Endothelial cell of umbilical vein (primary cell): ENCODE measurements around the gene MTREX. TPM values are rescaled to one million over a fixed set of nuclear protein-coding genes. Genes with fewer than 3 reads are reported as not detected.

Source experiments
- BruUV-seq: library from RNA; stranded (reverse); fragments of 400-500 nt; replicated peaks from 2 replicates; lab custom pipeline; 2021; lab: Mats Ljungman, UMichigan
- CTCF ChIA-PET: fragments of 300-600, 350-600 bp; sonication (Branson Sonifier 250); formaldehyde crosslinking; loops from one replicate; lab custom pipeline; 2021; ENCODE audit warnings: antibody characterized with exemption, inconsistent platforms; lab: Charles Lee
- POLR2A ChIA-PET: fragments of 300-600, 350-600 bp; sonication (Branson Sonifier 250); formaldehyde crosslinking; loops from one replicate; lab custom pipeline; 2021; ENCODE audit warnings: antibody characterized with exemption, inconsistent platforms; lab: Charles Lee
- DNase-seq: peaks from one replicate; pipeline ENCODE4 v3.0.0-alpha.2; 2011; ENCODE audit warnings: low read depth, low spot score
- FAIRE-seq: peaks from 2 replicates; lab custom pipeline; 2011; peaks lifted over from hg19 to GRCh38; lab: Jason Lieb, UNC
- H2AFZ ChIP-seq: 2 replicates; pipeline ENCODE4 v1.6.0; 2012; ENCODE audit warnings: low read depth, low read length, control low read depth, inconsistent platforms
- H3K27ac ChIP-seq: 2 replicates; pipeline ENCODE4 v1.5.1; 2011; ENCODE audit warnings: low read depth, mild to moderate bottlenecking, control low read depth, low read length, moderate library complexity; ENCODE audit not compliant: insufficient read depth
- H3K27me3 ChIP-seq, 2 experiments: 2 replicates each; pipeline versions ENCODE4 v1.6.0 to v1.6.1; 2011; ENCODE audit warnings: low read length in 2 of 2, mixed read lengths in 1 of 2; ENCODE audit not compliant: control insufficient read depth in 2 of 2, insufficient read depth in 2 of 2
- H3K36me3 ChIP-seq, 2 experiments: 2 replicates in 1 of 2; 3 replicates in 1 of 2; pipeline ENCODE4 v1.5.1; 2011; ENCODE audit warnings: low read length in 2 of 2, mild to moderate bottlenecking in 1 of 2, moderate library complexity in 1 of 2; ENCODE audit not compliant: control insufficient read depth in 2 of 2, insufficient read depth in 2 of 2; ENCODE audit errors: extremely low read depth in 1 of 2
- H3K4me1 ChIP-seq: 3 replicates; pipeline ENCODE4 v1.5.1; 2011; ENCODE audit warnings: mild to moderate bottlenecking, low read length; ENCODE audit not compliant: control insufficient read depth, insufficient read depth; ENCODE audit errors: extremely low read depth
- H3K4me2 ChIP-seq: 2 replicates; pipeline ENCODE4 v1.6.1; 2011; ENCODE audit warnings: low read length, control low read depth, mixed read lengths; ENCODE audit not compliant: insufficient read depth
- H3K4me3 ChIP-seq, 3 experiments: fragments of 200-600 bp in 1 of 3; sonication (generic), shearing (Covaris generic) in 1 of 3; replicated peaks in 1 of 3; 2 replicates each; pipeline ENCODE4 v1.5.1; 2011 to 2016; ENCODE audit warnings: control low read depth in 3 of 3, low read length in 3 of 3, mild to moderate bottlenecking in 2 of 3, inconsistent platforms in 1 of 3, low read depth in 1 of 3, moderate library complexity in 1 of 3; ENCODE audit not compliant: insufficient read depth in 1 of 3
- H3K79me2 ChIP-seq: 2 replicates; pipeline ENCODE4 v1.6.0; 2012; ENCODE audit warnings: low read length, inconsistent platforms; ENCODE audit not compliant: control insufficient read depth, insufficient read depth
- H3K9ac ChIP-seq: replicated peaks from 2 replicates; pipeline ENCODE3; 2011; ENCODE audit warnings: low read length, control low read depth; ENCODE audit not compliant: insufficient read depth; ENCODE audit errors: extremely low read depth
- H3K9me1 ChIP-seq: replicated peaks from 3 replicates; pipeline ENCODE4 v1.6.0; 2011; ENCODE audit warnings: mild to moderate bottlenecking, low read length; ENCODE audit not compliant: control insufficient read depth, insufficient read depth; ENCODE audit errors: extremely low read depth
- H3K9me3 ChIP-seq: replicated peaks from 2 replicates; pipeline ENCODE4 v1.5.1; 2012; ENCODE audit warnings: low read length, inconsistent platforms; ENCODE audit not compliant: control insufficient read depth, insufficient read depth
- H4K20me1 ChIP-seq: replicated peaks from 2 replicates; pipeline ENCODE3; 2011; ENCODE audit warnings: mild to moderate bottlenecking, low read length; ENCODE audit not compliant: control insufficient read depth, insufficient read depth; ENCODE audit errors: extremely low read depth
- EZH2 ChIP-seq: IDR thresholded peaks from 2 replicates; pipeline ENCODE4 v1.6.1; 2012; ENCODE audit warnings: borderline replicate concordance, low read depth, mild to moderate bottlenecking, moderate library complexity, low read length, inconsistent platforms; ENCODE audit not compliant: severe bottlenecking
- FOS ChIP-seq: IDR thresholded peaks from 2 replicates; pipeline ENCODE4 v1.6.1; 2011; ENCODE audit warnings: mild to moderate bottlenecking, low read length, moderate library complexity, borderline replicate concordance; ENCODE audit not compliant: insufficient read depth
- GATA2 ChIP-seq: IDR thresholded peaks from 2 replicates; pipeline ENCODE4 v1.7.0; 2011; ENCODE audit warnings: low read depth, mild to moderate bottlenecking, moderate library complexity, mixed read lengths, low read length; ENCODE audit not compliant: insufficient read length, insufficient read depth
- JUN ChIP-seq: IDR thresholded peaks from 2 replicates; pipeline ENCODE4 v1.6.1; 2011; ENCODE audit warnings: borderline replicate concordance, low read depth; ENCODE audit not compliant: insufficient read length, insufficient read depth
- POLR2A ChIP-seq: IDR thresholded peaks from 2 replicates; pipeline ENCODE4 v1.6.1; 2012; ENCODE audit warnings: low read depth, mild to moderate bottlenecking, control low read depth, low read length
- POLR2AphosphoS5 ChIP-seq: IDR thresholded peaks from 2 replicates; pipeline ENCODE4 v1.6.1; 2012; ENCODE audit warnings: low read depth, mild to moderate bottlenecking, control low read depth, low read length, moderate library complexity; ENCODE audit not compliant: insufficient read depth
- dilution Hi-C: fragments of 300-500 bp; cut with MboI; formaldehyde crosslinking; loops from one replicate; pipeline ENCODE4 v1.15.0; 2019; ENCODE audit warnings: low sequenced_read_pairs; ENCODE audit not compliant: extremely low pct_ligation_motif_present
- intact Hi-C: fragments of 100-400 bp; cut with micrococcal nuclease; formaldehyde crosslinking; loops from one replicate; pipeline ENCODE4 v1.10.0; 2022
- polyA plus RNA-seq, 4 experiments: library from polyadenylated mRNA; depleted of rRNA in 3 of 4; stranded (reverse) in 3 of 4; unstranded in 1 of 4; fragments of >200 nt; gene quantifications; 2 replicates each; pipeline versions ENCODE4 v1.2.1 to v1.2.3, GENCODE V29; 2011 to 2012; ENCODE audit warnings: missing spikeins in 1 of 4
- total RNA-seq: library from RNA; stranded (reverse); gene quantifications from 2 replicates; pipeline ENCODE4 v1.2.3, GENCODE V29; 2021
- TF ChIP-seq, protein P1 (sequence below), 2 donors: IDR thresholded peaks; 1 replicate in 1 of 2; 2 replicates in 1 of 2; pipeline ENCODE4 v1.5.1; 2011; ENCODE audit warnings: low read length in 2 of 2, mild to moderate bottlenecking in 2 of 2, moderate library complexity in 2 of 2, control low read depth in 1 of 2, inconsistent platforms in 1 of 2, low read depth in 1 of 2; ENCODE audit not compliant: insufficient read depth in 1 of 2; ENCODE audit errors: extremely low read depth in 1 of 2
- TF ChIP-seq, protein P2 (sequence below): IDR thresholded peaks from 2 replicates; pipeline ENCODE4 v1.6.1; 2011; ENCODE audit not compliant: insufficient read depth, insufficient read length

MTREX gene
- total and polyA plus RNA-seq, 2 donors (not counting 3 experiments of a cell fraction or from before 2014, with no cell fraction given) = 9.8 to 76.3 TPM

GRCh38 chr5:55451976-55452375 is 144.2 kb downstream of the MTREX start:
- H4K20me1 ChIP-seq = no peaks in the 10 kb centered on the region
- no peaks in the 10 kb centered on the region for H3K36me3 ChIP-seq
- dilution Hi-C loops (no loop called here), intact Hi-C loops (no loop called here)
- no peak overlapping the region for H3K27ac ChIP-seq
- H2AFZ ChIP-seq = no peak overlapping the region
- FAIRE-seq = no peak
- CTCF ChIA-PET = no interaction called here
- TF ChIP-seq GATA2 (no peak), POLR2AphosphoS5 (no peak), FOS (no peak), POLR2A (no peak), EZH2 (no peak), JUN (no peak)
- TF ChIP-seq, protein P1, sequence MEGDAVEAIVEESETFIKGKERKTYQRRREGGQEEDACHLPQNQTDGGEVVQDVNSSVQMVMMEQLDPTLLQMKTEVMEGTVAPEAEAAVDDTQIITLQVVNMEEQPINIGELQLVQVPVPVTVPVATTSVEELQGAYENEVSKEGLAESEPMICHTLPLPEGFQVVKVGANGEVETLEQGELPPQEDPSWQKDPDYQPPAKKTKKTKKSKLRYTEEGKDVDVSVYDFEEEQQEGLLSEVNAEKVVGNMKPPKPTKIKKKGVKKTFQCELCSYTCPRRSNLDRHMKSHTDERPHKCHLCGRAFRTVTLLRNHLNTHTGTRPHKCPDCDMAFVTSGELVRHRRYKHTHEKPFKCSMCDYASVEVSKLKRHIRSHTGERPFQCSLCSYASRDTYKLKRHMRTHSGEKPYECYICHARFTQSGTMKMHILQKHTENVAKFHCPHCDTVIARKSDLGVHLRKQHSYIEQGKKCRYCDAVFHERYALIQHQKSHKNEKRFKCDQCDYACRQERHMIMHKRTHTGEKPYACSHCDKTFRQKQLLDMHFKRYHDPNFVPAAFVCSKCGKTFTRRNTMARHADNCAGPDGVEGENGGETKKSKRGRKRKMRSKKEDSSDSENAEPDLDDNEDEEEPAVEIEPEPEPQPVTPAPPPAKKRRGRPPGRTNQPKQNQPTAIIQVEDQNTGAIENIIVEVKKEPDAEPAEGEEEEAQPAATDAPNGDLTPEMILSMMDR (IDR thresholded peaks at IDR 0.05; ENCODE audit: extremely low read depth in 1 of 2, insufficient read depth in 1 of 2, low read depth in 1 of 2, low read length in 2 of 2) = no peak
- TF ChIP-seq, protein P2, sequence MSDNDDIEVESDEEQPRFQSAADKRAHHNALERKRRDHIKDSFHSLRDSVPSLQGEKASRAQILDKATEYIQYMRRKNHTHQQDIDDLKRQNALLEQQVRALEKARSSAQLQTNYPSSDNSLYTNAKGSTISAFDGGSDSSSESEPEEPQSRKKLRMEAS = no peak
- H3K4me3 ChIP-seq = no peak overlapping the region
- H3K9me3 ChIP-seq = no peaks in the 10 kb centered on the region
- H3K4me2 ChIP-seq = no peak overlapping the region
- H3K9me1 ChIP-seq = no peaks in the 10 kb centered on the region
- POLR2A ChIA-PET = no interaction called here
- BruUV-seq = no TSS peak
- H3K4me1 ChIP-seq = no peaks in the 10 kb centered on the region
- no peaks in the 10 kb centered on the region for H3K27me3 ChIP-seq
- no peak for DNase-seq
- H3K9ac ChIP-seq = no peak overlapping the region
- H3K79me2 ChIP-seq = no peaks in the 10 kb centered on the region
